SKM-1 treated with dmso at 0.1 percent for 144 hours (cell line): ENCODE measurements around the gene MORC1.

Source experiments
- DNase-seq: peaks from one replicate; lab custom pipeline; 2025; ENCODE audit not compliant: unreplicated experiment; lab: John Stamatoyannopoulos, UW

The MORC1 gene

GRCh38 chr3:109033000-109033660 is 84.8 kb downstream of the MORC1 start:
- DNase-seq, result no peak

GRCh38 chr3:109028753-109029152 is 89.2 kb downstream of the MORC1 start:
- DNase-seq, result no peak

DNA sequence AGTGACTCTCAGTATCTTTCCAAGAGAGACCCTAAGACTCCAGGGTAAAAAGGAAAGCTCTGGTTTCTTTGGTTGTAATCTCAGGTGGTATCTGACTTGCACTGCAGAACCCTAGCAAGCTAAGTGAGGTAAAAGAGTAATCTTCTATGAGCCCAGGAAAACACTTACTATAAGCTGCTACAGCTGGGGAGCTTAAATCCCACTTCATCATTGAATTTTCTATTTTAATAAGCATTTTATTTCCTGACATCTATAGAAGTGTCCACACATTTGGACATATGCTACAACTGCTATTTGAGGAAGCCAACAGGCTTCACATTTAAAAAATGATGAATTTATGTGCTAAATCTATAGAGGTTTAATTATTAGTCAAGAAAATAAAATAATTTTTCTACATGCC is 91.1 kb downstream of the MORC1 start:
- DNase-seq, result no peak

- DNase-seq, result no peak
Observed at GRCh38 chr3:109025896-109026295, 92.0 kb downstream of the MORC1 start.

DNA sequence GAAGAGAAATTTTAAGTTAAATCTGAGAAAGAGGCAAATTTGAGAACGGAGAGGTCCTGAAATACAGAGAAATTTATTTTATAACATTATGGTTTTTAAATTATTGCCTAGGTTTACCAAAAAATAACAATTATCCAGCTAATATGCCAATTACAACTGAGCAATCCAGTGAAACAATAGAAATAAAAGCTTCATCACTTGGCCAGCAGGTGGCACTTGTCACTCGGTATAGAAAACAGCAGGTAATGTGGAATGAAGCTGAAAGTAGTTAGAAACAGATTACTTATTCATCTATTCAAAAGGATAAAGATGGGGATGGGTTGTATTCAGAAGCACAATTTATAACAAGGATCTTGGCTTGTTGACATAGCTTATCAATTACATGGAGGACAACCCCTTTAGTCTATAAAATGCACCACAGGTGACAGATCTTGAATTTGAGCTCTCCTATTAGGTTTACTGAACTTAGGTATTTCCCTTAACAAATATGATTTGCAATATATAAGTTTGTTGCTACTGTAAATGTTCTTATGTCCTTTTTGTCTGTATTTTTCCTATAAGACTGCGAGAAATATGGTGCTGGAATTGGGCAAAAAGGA is 94.2 kb downstream of the MORC1 start:
- peak; percentile 44 for DNase-seq

GRCh38 chr3:109023167-109023566 is 94.8 kb downstream of the MORC1 start:
- no peak for DNase-seq

- no peak for DNase-seq
Observed at GRCh38 chr3:109021556-109021955, 96.4 kb downstream of the MORC1 start.

- DNase-seq, result no peak
Observed at GRCh38 chr3:109018828-109019227, 99.1 kb downstream of the MORC1 start.

- DNase-seq, result no peak
Observed at GRCh38 chr3:109005443-109005842, 112.5 kb downstream of the MORC1 start.

DNA sequence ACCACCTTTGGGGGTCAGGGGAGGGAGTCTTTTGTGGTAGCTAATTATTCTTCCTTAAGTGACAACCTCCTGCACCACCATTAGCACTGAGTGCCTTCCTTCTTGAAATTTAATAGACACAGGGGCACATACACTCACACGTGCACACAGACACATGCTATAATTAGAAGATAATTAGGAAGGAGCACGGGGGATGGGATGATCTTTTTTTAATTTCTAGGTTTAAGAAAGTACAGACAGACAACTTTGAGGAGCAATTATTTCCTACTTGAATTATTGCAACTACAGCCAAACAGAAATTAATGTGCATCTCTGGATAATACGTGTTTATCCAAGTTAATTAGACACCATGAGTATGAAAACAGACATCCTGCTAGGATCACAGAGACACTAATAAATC is 119.5 kb downstream of the MORC1 start:
- no peak for DNase-seq

GRCh38 chr3:108985844-108986243 is 132.1 kb downstream of the MORC1 start:
- DNase-seq, result no peak

DNA sequence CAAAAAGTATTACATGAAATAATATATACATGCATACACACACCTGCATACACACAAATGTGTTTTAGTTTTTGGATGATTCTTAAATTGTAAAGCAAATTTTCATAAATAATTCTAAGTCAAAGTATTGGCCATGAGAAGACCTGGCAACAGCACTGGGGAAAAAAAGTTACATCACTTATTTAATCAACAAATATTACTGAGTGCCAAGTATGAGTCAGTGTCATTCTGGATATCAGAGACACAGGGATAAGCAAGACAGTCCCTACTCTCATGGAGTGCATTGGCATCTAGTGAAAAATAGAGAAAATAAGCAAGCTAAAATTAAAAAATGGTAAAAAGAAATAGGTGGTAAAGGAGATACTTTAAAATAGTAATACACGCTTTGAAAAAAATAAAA is 134.9 kb downstream of the MORC1 start:
- DNase-seq, result no peak

- no peak for DNase-seq
Observed at GRCh38 chr3:108976058-108976457, 141.9 kb downstream of the MORC1 start.

DNA sequence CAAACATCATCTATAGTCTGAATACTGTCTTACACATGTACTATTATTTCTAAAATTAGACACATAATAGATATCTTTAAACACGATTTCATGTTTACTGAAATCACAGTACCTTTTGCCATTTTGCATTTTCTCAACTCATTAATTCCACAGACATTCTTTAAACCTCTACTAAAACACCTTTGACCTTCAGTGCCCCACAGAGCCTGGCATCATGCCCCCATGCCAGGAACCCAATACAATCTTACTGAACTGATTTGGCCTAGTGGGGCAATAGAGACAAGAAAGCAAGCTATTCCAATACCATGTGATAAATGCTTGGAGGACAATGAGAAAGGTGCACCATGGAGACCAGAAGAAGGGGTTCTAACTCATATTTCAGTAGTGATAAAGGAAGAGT is 144.9 kb downstream of the MORC1 start:
- DNase-seq, result no peak

- no peak for DNase-seq
Observed at GRCh38 chr3:108972482-108972881, 145.5 kb downstream of the MORC1 start.

DNA sequence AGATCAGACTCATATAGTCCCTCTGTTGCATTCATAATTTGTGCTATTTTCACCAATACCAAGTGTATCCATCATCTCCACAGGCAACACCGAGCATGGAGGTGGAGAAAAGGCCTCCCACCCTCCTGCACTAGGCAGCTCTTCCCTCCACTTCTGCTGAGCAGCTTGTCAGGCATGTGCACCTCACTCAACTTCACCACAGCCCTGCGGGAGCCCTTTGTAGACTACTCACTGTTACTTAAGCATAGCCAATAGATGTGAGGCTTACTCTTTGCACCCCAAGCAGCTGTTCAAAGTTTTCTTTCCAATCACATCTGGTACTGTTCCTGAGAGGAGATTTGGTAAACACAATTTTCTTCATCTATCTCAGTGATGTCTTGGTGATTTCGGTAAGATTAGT is 147.4 kb downstream of the MORC1 start:
- no peak for DNase-seq

DNA sequence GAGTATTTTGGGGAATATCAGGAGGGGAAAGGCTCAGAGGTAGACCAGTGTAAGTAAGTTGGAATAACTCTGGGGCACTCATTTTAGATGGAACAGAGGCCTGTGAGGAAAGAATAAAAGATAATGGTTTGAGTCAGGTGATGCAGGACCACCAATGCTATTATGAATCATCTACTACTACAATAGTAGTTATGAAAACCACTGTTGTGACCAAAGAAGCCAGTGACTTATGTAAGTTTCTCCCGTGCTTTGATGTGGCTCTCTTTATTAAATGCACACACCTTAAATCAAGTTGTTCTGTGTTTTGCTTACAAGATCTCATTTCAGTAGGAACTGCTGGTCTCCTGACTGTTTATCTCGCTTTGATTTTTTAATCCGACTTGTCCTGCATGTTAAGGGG is 151.2 kb downstream of the MORC1 start:
- no peak for DNase-seq

- no peak for DNase-seq
Observed at GRCh38 chr3:108959017-108959416, 158.9 kb downstream of the MORC1 start.

- DNase-seq, result no peak
Observed at GRCh38 chr3:108953700-108954099, 164.2 kb downstream of the MORC1 start, which contains the start of gene GUCA1C. Gene GUCA1C (minus strand): TSS chr3:108953879. CDS start chr3:108953762, 117 bp downstream.

GRCh38 chr3:108953210-108953609 is 164.7 kb downstream of the MORC1 start:
- no peak for DNase-seq

- no peak for DNase-seq
Observed at GRCh38 chr3:108951820-108952501, 166.0 kb downstream of the MORC1 start.

- DNase-seq, result no peak
Observed at GRCh38 chr3:108947855-108948254, 170.1 kb downstream of the MORC1 start.
